BJ (cell line): Measurements from ENCODE around the gene NHERF1. TPM values are rescaled to one million over a fixed set of nuclear protein-coding genes. Genes with fewer than 3 reads are reported as not detected.

Experiments used
- CTCF ChIA-PET: fragments of 350-600 bp; formaldehyde crosslinking; extraction: SDS; loops from one replicate; lab custom pipeline; 2021; ENCODE audit warnings: antibody characterized with exemption, inconsistent platforms; lab: Yijun Ruan, JAX
- POLR2A ChIA-PET: fragments of 300-600 bp; sonication (Branson Sonifier 250); formaldehyde crosslinking; extraction: SDS; loops from one replicate; lab custom pipeline; 2021; ENCODE audit warnings: antibody characterized with exemption; lab: Charles Lee
- DNase-seq: peaks from one replicate; pipeline ENCODE4 v3.0.0-alpha.2; 2011; ENCODE audit warnings: low read depth
- H3K27me3 ChIP-seq: 2 replicates; pipeline ENCODE4 v1.6.0; 2011; ENCODE audit warnings: low read length; ENCODE audit not compliant: control insufficient read depth, insufficient read depth
- H3K36me3 ChIP-seq: 2 replicates; pipeline ENCODE4 v1.5.1; 2011; ENCODE audit warnings: low read length; ENCODE audit not compliant: control insufficient read depth, insufficient read depth
- H3K4me3 ChIP-seq: 2 replicates; pipeline ENCODE4 v1.5.1; 2011; ENCODE audit warnings: low read depth, mild to moderate bottlenecking, control low read depth, low read length
- polyA plus RNA-seq: library from polyadenylated mRNA; depleted of rRNA; stranded (reverse); fragments of >200 nt; gene quantifications from 2 replicates; pipeline ENCODE4 v1.2.3, GENCODE V29; 2011
- TF ChIP-seq, protein P1 (sequence below): IDR thresholded peaks from 2 replicates; pipeline ENCODE4 v1.5.1; 2011; ENCODE audit warnings: low read depth, mild to moderate bottlenecking, control low read depth, inconsistent platforms, low read length, moderate library complexity; ENCODE audit not compliant: insufficient read depth

Gene NHERF1
- polyA plus RNA-seq, 1 experiment: 16.3 TPM

DNA sequence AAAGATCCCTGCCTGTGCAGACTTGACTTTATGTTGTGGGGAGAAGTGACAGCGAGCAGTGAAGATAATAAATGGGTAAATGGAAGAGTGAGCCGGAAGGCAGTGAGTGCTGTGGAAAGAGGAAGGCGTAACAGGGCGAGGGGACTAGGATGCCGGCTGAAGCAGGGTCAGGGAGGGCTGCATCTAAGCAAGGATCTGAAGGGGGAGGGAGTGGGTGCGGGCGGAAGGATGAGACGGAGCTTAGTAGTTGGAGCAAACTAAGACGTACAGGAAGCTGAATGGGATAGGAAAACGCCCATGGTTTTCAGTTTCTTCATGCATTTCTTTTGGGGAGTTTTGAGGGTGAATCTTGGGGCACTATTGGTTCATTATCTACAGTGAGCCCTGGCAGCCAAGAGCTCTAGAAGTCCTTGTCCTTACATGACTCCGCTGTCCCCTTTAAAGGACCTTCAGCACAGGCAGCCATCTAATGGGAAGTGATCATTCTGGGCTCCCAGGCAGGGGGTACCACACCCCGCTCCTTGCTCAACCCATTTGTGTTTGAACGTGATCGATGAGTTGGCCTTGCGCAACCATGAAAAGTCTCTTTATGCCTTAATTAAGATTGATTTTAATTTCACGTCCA is 38.1 kb downstream of the NHERF1 start:
- no peak for DNase-seq
- Histone ChIP-seq H3K27me3 (no peaks in the 10 kb centered on the region), H3K4me3 (no peak overlapping the region), H3K36me3 (peaks cover 5% of the 10 kb centered on the region)
- ChIA-PET CTCF (interaction anchor here (0.9 to 1.5 kb wide), 2 partner anchors 16 to 80 kb away, joined by 4 to 5 read pairs; no protein-coding TSS in a partner anchor), POLR2A (no interaction called here)
- TF ChIP-seq, protein P1, sequence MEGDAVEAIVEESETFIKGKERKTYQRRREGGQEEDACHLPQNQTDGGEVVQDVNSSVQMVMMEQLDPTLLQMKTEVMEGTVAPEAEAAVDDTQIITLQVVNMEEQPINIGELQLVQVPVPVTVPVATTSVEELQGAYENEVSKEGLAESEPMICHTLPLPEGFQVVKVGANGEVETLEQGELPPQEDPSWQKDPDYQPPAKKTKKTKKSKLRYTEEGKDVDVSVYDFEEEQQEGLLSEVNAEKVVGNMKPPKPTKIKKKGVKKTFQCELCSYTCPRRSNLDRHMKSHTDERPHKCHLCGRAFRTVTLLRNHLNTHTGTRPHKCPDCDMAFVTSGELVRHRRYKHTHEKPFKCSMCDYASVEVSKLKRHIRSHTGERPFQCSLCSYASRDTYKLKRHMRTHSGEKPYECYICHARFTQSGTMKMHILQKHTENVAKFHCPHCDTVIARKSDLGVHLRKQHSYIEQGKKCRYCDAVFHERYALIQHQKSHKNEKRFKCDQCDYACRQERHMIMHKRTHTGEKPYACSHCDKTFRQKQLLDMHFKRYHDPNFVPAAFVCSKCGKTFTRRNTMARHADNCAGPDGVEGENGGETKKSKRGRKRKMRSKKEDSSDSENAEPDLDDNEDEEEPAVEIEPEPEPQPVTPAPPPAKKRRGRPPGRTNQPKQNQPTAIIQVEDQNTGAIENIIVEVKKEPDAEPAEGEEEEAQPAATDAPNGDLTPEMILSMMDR: no peak

DNA sequence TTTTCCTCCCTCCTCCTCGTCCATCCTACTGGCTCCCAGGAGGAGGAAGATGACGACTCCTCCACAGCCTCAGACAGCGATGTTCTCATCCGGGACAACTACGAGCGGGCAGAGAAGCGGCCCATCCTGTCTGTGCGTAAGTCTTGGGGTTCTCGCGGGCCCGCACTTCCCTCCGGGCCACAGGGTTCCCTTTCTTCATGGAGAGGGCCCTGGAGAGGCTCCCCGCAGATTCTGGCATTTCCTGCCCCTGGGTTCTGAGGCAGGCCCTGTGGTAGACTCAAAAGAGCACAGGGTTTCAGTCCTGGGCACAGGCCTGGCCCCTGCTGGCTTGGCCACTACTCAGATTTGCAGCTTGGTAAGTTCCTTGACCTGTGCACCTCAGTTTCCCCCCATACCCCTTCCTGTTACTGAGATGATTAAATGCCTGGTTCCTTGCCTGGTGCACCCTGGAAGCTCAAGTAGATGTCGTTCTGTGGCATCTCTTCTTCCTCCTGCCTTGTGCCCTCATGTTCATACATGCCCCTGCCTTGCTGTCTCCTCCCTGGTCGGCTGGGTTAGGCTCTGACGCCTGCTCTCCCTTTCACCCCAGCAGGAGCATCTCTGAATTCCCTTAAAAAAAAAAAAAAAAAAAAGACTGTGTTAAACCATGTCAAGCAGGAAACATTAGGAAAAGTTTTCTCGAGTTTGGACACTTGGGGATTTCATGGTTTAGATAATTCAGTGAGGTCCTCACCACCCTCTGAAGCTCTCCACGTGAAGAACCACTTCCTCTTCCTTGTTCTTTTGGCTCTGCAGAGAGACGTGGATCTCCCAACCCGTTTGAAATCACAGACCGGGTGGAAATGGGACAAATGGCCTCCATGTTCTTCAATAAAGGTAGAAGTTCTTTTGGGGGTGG is 42.0 kb downstream of the NHERF1 start:
- Histone ChIP-seq H3K36me3 (peaks cover 11% of the 10 kb centered on the region), H3K4me3 (no peak overlapping the region), H3K27me3 (no peaks in the 10 kb centered on the region)
- TF ChIP-seq, protein P1: no peak
- DNase-seq: no peak
- ChIA-PET POLR2A (no interaction called here), CTCF (interaction anchor here (0.6 to 9.3 kb wide), 33 partner anchors 8 to 176 kb away, joined by 3 to 297 read pairs (median 6); partner anchors contain the start of genes GRIN2C, NAT9 and OTOP2)

DNA sequence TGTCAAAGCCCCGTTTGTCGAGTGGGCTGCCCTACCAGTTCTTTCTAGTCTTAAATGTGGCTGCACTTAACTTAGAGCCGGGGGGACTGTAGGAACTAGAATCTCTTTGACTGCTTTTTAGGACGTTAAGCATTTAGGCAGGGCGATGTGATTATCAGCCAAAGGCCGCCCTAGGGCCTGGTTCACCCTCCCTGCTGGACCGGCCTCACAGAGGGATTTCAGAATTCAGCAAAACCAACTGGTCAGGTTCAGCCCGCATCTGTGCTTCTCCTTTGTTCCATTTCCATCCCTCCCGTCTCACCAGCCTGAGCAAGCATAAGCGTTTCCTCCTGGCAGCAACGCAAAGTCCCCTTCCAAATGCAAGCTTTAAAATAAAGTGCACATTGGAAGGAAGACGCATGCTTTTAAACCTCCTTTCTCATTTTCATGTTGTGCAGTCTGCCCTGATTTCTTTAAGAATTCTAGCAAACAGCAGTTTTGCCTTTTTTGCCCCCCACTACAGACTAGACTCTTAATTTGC is 44.2 kb downstream of the NHERF1 start:
- Histone ChIP-seq H3K27me3 (no peaks in the 10 kb centered on the region), H3K36me3 (peaks cover 12% of the 10 kb centered on the region), H3K4me3 (no peak overlapping the region)
- TF ChIP-seq, protein P1: no peak
- no peak for DNase-seq
- CTCF ChIA-PET: interaction anchor here (1.0 to 9.3 kb wide), 9 partner anchors 13 to 164 kb away, joined by 3 to 297 read pairs (median 5); partner anchors contain the start of genes GRIN2C and NAT9
- POLR2A ChIA-PET: no interaction called here

DNA sequence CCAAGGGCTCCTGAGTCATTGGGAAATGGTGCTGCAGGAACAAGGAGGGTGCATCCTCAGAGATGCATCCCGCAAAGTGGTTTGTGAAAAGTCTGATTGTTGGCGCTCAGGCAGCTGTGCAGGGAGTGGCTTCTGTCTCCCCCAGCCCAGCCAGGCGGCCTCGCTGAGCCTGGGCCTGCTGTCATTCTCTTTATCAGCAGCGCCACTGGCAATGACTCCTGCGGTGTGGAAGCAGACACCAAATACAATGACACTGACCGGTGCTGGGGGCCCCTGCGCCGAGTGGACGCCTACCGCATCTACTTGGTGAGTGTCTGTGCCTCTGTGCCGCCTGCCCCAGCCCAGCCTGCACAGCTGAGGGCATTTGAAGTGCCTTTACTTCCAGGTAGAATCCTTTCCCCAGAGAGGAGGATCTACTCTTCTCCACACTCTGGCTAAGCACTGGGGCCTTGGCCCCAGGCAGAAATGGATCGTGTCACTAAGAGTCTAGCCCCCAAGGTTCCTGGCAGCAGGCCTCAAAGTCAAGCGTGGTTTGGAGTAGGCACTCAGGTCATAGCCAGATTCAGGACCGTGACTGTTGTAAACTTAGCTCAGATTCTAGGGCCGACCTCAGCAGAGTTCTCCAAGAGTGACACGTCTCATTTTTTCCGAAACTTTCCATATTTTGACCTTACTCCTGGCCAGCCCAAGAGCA is 47.0 kb downstream of the NHERF1 start:
- no peak for DNase-seq
- ChIA-PET CTCF (interaction anchor here (1.4 to 9.3 kb wide), 2 partner anchors 17 to 68 kb away, joined by 3 to 297 read pairs; partner anchors contain the start of gene GRIN2C), POLR2A (interaction anchor here (0.5 kb wide), 1 partner anchor 76 kb away, joined by 3 read pairs; no protein-coding TSS in a partner anchor)
- Histone ChIP-seq H3K4me3 (no peak overlapping the region), H3K36me3 (peaks cover 11% of the 10 kb centered on the region), H3K27me3 (no peaks in the 10 kb centered on the region)
- TF ChIP-seq, protein P1: no peak
